WTC11 (cell line): ENCODE results near the gene CLCA1. TPM values are rescaled to one million over a fixed set of nuclear protein-coding genes. Genes with fewer than 3 reads are reported as not detected.
A peak's percentile ranks its signal among the peaks of the same experiment; 100 is the strongest.

Experiments
- ATAC-seq: fragments of 200-7000 bp; cut with Tn5 transposase; 2 replicates; pipeline ENCODE4 v1.10.0; 2021; ENCODE audit warnings: mild to moderate bottlenecking, moderate library complexity
- CTCF ChIA-PET: fragments of 300-600 bp; sonication (Branson Sonifier 250); formaldehyde crosslinking; loops from one replicate; lab custom pipeline; 2021; ENCODE audit warnings: antibody characterized with exemption; lab: Charles Lee
- POLR2A ChIA-PET: fragments of 350-600 bp; sonication (Branson Sonifier 250); formaldehyde crosslinking; loops from one replicate; lab custom pipeline; 2021; ENCODE audit warnings: antibody characterized with exemption; lab: Charles Lee
- DNase-seq: peaks from one replicate; pipeline ENCODE4 v3.0.0; 2021; ENCODE audit warnings: low spot score
- H3K27ac Mint-ChIP-seq: 2 replicates; pipeline ENCODE4 v1.8.0; 2021; ENCODE audit warnings: mixed read lengths
- H3K27me3 Mint-ChIP-seq: 2 replicates; pipeline ENCODE4 v1.8.0; 2021; ENCODE audit warnings: low read depth, mild to moderate bottlenecking, moderate library complexity, mixed read lengths
- H3K36me3 Mint-ChIP-seq: 2 replicates; pipeline ENCODE4 v1.8.0; 2021; ENCODE audit warnings: mixed read lengths
- H3K4me1 Mint-ChIP-seq: 2 replicates; pipeline ENCODE4 v1.8.0; 2022; ENCODE audit warnings: mixed read lengths
- H3K4me3 Mint-ChIP-seq: 2 replicates; pipeline ENCODE4 v1.8.0; 2021; ENCODE audit warnings: mild to moderate bottlenecking, moderate library complexity, mixed read lengths
- H3K9me3 Mint-ChIP-seq: 2 replicates; pipeline ENCODE4 v1.8.0; 2021; ENCODE audit warnings: mixed read lengths
- ATF1 ChIP-seq: sonication (generic); formaldehyde crosslinking; IDR thresholded peaks from 2 replicates; pipeline ENCODE4 v1.8.1; 2023; ENCODE audit warnings: mild to moderate bottlenecking, moderate library complexity, missing genetic modification reagents
- ATF2 ChIP-seq: sonication (generic); formaldehyde crosslinking; IDR thresholded peaks from 2 replicates; pipeline ENCODE4 v1.8.1; 2022; ENCODE audit warnings: low read depth, missing genetic modification reagents, borderline replicate concordance
- ATF3 ChIP-seq: sonication (generic); formaldehyde crosslinking; conservative IDR thresholded peaks from 2 replicates; pipeline ENCODE4 v1.8.1; 2022; ENCODE audit warnings: mild to moderate bottlenecking, missing genetic modification reagents
- ATF6 ChIP-seq: sonication (generic); formaldehyde crosslinking; IDR thresholded peaks from 2 replicates; pipeline ENCODE4 v1.8.1; 2023; ENCODE audit warnings: mild to moderate bottlenecking, missing genetic modification reagents
- FOXJ3 ChIP-seq: sonication (generic); formaldehyde crosslinking; IDR thresholded peaks from 2 replicates; pipeline ENCODE4 v1.9.0; 2021; ENCODE audit warnings: missing genetic modification reagents, mild to moderate bottlenecking, borderline replicate concordance
- NFE2L1 ChIP-seq: sonication (generic); formaldehyde crosslinking; IDR thresholded peaks from 2 replicates; pipeline ENCODE4 v1.8.1; 2023; ENCODE audit warnings: missing genetic modification reagents
- RORB ChIP-seq: fragments of 250-450 bp; sonication (Bioruptor Pico); IDR thresholded peaks from 2 replicates; pipeline ENCODE4 v1.9.0; 2021; ENCODE audit warnings: mild to moderate bottlenecking
- SP1 ChIP-seq: sonication (generic); formaldehyde crosslinking; conservative IDR thresholded peaks from 2 replicates; pipeline ENCODE4 v1.8.1; 2022; ENCODE audit warnings: missing genetic modification reagents
- TP53 ChIP-seq: sonication (generic); formaldehyde crosslinking; IDR thresholded peaks from 2 replicates; pipeline ENCODE4 v1.8.1; 2023; ENCODE audit warnings: mild to moderate bottlenecking, missing genetic modification reagents
- ZNF219 ChIP-seq: sonication (generic); formaldehyde crosslinking; IDR thresholded peaks from 2 replicates; pipeline ENCODE4 v1.8.0; 2023; ENCODE audit warnings: missing genetic modification reagents, mild to moderate bottlenecking, borderline replicate concordance
- ZNF317 ChIP-seq: sonication (generic); formaldehyde crosslinking; IDR thresholded peaks from 2 replicates; pipeline ENCODE4 v1.8.1; 2023; ENCODE audit warnings: low read depth, mild to moderate bottlenecking, moderate library complexity, missing genetic modification reagents, borderline replicate concordance
- total RNA-seq: library from RNA; stranded (reverse); gene quantifications from 3 replicates; pipeline ENCODE4 v1.2.3, GENCODE V29; 2021
- TF ChIP-seq, protein P1 (sequence below): sonication (generic); formaldehyde crosslinking; conservative IDR thresholded peaks from 2 replicates; pipeline ENCODE4 v1.8.1; 2023; ENCODE audit warnings: mild to moderate bottlenecking, low read depth, missing genetic modification reagents, moderate library complexity
- TF ChIP-seq, protein P2 (sequence below): sonication (generic); formaldehyde crosslinking; IDR thresholded peaks from 2 replicates; pipeline ENCODE4 v1.8.1; 2022; ENCODE audit warnings: mild to moderate bottlenecking, missing genetic modification reagents, moderate library complexity, borderline replicate concordance

Gene CLCA1
- total RNA-seq, 1 experiment from 2014 or later, result 0.11 TPM

- Mint-ChIP-seq H3K4me1 (peaks cover 5% of the 10 kb centered on the region; the same call in 1 of the 2 replicates), H3K4me3 (no peak overlapping the region), H3K9me3 (no peaks in the 10 kb centered on the region), H3K36me3 (no peaks in the 10 kb centered on the region), H3K27ac (no peak overlapping the region), H3K27me3 (no peaks in the 10 kb centered on the region)
- ChIA-PET POLR2A (no interaction called here), CTCF (no interaction called here)
- TF ChIP-seq ATF6 (CRISPR knock-in tag) (no peak), NFE2L1 (CRISPR knock-in tag) (no peak), TP53 (no peak), SP1 (no peak)
- TF ChIP-seq, protein P1, sequence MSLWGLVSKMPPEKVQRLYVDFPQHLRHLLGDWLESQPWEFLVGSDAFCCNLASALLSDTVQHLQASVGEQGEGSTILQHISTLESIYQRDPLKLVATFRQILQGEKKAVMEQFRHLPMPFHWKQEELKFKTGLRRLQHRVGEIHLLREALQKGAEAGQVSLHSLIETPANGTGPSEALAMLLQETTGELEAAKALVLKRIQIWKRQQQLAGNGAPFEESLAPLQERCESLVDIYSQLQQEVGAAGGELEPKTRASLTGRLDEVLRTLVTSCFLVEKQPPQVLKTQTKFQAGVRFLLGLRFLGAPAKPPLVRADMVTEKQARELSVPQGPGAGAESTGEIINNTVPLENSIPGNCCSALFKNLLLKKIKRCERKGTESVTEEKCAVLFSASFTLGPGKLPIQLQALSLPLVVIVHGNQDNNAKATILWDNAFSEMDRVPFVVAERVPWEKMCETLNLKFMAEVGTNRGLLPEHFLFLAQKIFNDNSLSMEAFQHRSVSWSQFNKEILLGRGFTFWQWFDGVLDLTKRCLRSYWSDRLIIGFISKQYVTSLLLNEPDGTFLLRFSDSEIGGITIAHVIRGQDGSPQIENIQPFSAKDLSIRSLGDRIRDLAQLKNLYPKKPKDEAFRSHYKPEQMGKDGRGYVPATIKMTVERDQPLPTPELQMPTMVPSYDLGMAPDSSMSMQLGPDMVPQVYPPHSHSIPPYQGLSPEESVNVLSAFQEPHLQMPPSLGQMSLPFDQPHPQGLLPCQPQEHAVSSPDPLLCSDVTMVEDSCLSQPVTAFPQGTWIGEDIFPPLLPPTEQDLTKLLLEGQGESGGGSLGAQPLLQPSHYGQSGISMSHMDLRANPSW (CRISPR knock-in tag), result no peak
- no peak for ATAC-seq
- no peak for DNase-seq
Observed at GRCh38 chr1:86470859-86471258, 2.1 kb downstream of the CLCA1 start.

GRCh38 chr1:86471291-86471690 is 2.6 kb downstream of the CLCA1 start:
- ATAC-seq (no peak), DNase-seq (no peak)
- ChIA-PET POLR2A (no interaction called here), CTCF (interaction anchor here (0.9 kb wide), 1 partner anchor 9 kb away, joined by 3 read pairs; no protein-coding TSS in a partner anchor)
- no peak overlapping the region for H3K4me3 Mint-ChIP-seq
- H3K27me3 Mint-ChIP-seq, result no peaks in the 10 kb centered on the region
- no peak overlapping the region for H3K27ac Mint-ChIP-seq
- H3K9me3 Mint-ChIP-seq, result no peaks in the 10 kb centered on the region
- TF ChIP-seq ATF2, result no peak
- TF ChIP-seq ATF3 (CRISPR knock-in tag), result no peak
- H3K4me1 Mint-ChIP-seq, result peaks cover 5% of the 10 kb centered on the region; the same call in 1 of the 2 replicates
- no peaks in the 10 kb centered on the region for H3K36me3 Mint-ChIP-seq

- ATAC-seq (peak; percentile 87), DNase-seq (no peak)
- Mint-ChIP-seq H3K9me3 (no peaks in the 10 kb centered on the region), H3K4me1 (peaks cover 5% of the 10 kb centered on the region; the same call in 1 of the 2 replicates), H3K27me3 (no peaks in the 10 kb centered on the region), H3K36me3 (no peaks in the 10 kb centered on the region), H3K4me3 (no peak overlapping the region), H3K27ac (no peak overlapping the region)
- TF ChIP-seq, protein P2, sequence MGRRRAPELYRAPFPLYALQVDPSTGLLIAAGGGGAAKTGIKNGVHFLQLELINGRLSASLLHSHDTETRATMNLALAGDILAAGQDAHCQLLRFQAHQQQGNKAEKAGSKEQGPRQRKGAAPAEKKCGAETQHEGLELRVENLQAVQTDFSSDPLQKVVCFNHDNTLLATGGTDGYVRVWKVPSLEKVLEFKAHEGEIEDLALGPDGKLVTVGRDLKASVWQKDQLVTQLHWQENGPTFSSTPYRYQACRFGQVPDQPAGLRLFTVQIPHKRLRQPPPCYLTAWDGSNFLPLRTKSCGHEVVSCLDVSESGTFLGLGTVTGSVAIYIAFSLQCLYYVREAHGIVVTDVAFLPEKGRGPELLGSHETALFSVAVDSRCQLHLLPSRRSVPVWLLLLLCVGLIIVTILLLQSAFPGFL (CRISPR knock-in tag), result no peak
- no peak for TF ChIP-seq ZNF317 (CRISPR knock-in tag)
- TF ChIP-seq RORB (CRISPR knock-in tag), result no peak
- no peak for TF ChIP-seq FOXJ3 (CRISPR knock-in tag)
- TF ChIP-seq ATF1, result no peak
- no peak for TF ChIP-seq ZNF219 (CRISPR knock-in tag)
- ChIA-PET CTCF (interaction anchor here (0.6 to 2.1 kb wide), 7 partner anchors 8 to 276 kb away, joined by 3 to 9 read pairs (median 3); partner anchors contain the start of genes ODF2L and SH3GLB1), POLR2A (no interaction called here)
Observed at GRCh38 chr1:86472152-86472551, 3.4 kb downstream of the CLCA1 start.
